Adrenal gland (tissue), 5 donors: Measurements from ENCODE around the gene FZD8.

Experiments
- CTCF ChIP-seq, 6 experiments: fragments of 450-650 bp in 4 of 6; fragments of 200-600 bp in 2 of 6; sonication (generic) in 1 of 6; IDR thresholded peaks; 1 replicate in 5 of 6; 2 replicates in 1 of 6; pipeline versions ENCODE4 v1.5.1 to v1.8.0; 2016 to 2021; ENCODE audit warnings: antibody characterized with exemption in 6 of 6, mild to moderate bottlenecking in 2 of 6, moderate library complexity in 1 of 6
- POLR2A ChIP-seq, 2 donors: fragments of 450-650 bp; IDR thresholded peaks; one replicate each; pipeline ENCODE4 v1.6.1; 2017; ENCODE audit warnings: antibody characterized with exemption in 2 of 2, mild to moderate bottlenecking in 2 of 2, moderate library complexity in 1 of 2
- donor health status: DM: no; HTN: no; CAD: no.

- TF ChIP-seq POLR2A (IDR thresholded peaks at IDR 0.05) = no peak
- no peak for TF ChIP-seq CTCF (IDR thresholded peaks at IDR 0.05)
Observed at GRCh38 chr10:35657621-35658020, 15.5 kb upstream of the FZD8 start.
